ENCODE measurements around the gene OR51T1.

Gene OR51T1

GRCh38 chr11:4924239-4924638 is 42.5 kb downstream of the OR51T1 start, which contains the start of gene OR51G1:
OR51G1 (minus strand) TSS chr11:4924339; CDS start chr11:4924339, 0 bp downstream.
- no peak for TF ChIP-seq CTCF (IDR thresholded peaks at IDR 0.05; ENCODE audit: insufficient read depth, low read depth, low read length, missing control alignments)
- DNase-seq (ENCODE audit: low read depth): no peak
- H3K4me3 ChIP-seq (ENCODE audit: low read length): no peak within 1 kb of the TSS

GRCh38 chr11:4926608-4927007 is 44.9 kb downstream of the OR51T1 start:
- no peak for TF ChIP-seq CTCF (IDR thresholded peaks at IDR 0.05; ENCODE audit: insufficient read depth, low read depth, low read length, missing control alignments)
- peak; percentile 14 for DNase-seq (ENCODE audit: low read depth)
- H3K4me3 ChIP-seq (ENCODE audit: low read length): no peak overlapping the region
